GM19025 (cell line): ENCODE results near the gene PRR23E.

ENCODE experiments used
- ATAC-seq: cut with Tn5 transposase; IDR thresholded peaks from one replicate; pipeline ENCODE4 v1.9.1; 2021; ENCODE audit warnings: mild to moderate bottlenecking, low read depth, moderate library complexity; ENCODE audit not compliant: unreplicated experiment

PRR23E gene

GRCh38 chr3:127221037-127221436 lies 28.1 kb downstream of the PRR23E start:
- no peak for ATAC-seq

- no peak for ATAC-seq
Observed at GRCh38 chr3:127221446-127222035, 28.6 kb downstream of the PRR23E start.

- no peak for ATAC-seq
Observed at GRCh38 chr3:127222163-127222562, 29.2 kb downstream of the PRR23E start.

GRCh38 chr3:127222664-127223063 lies 29.7 kb downstream of the PRR23E start:
- no peak for ATAC-seq

DNA sequence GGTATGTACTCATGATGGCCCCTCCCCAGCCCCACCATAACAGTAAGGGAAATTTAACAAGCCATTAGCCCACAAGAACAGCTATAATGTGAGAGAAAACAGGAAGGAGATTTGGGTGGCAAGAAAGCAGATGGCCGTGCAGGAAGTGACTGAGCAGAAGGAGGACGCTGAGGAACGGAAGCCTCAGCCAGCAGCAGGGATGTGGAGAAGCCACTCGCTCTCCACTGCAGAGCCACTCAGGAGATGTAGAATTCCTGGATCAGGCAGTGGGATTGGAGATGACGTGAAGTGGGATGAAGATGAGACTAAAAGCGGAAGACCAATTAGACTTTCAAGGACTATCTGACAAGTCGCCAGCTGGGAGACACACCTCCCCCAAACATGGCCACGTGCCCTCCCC lies 31.2 kb downstream of the PRR23E start:
- no peak for ATAC-seq

GRCh38 chr3:127226457-127226856 lies 33.5 kb downstream of the PRR23E start:
- ATAC-seq = no peak

DNA sequence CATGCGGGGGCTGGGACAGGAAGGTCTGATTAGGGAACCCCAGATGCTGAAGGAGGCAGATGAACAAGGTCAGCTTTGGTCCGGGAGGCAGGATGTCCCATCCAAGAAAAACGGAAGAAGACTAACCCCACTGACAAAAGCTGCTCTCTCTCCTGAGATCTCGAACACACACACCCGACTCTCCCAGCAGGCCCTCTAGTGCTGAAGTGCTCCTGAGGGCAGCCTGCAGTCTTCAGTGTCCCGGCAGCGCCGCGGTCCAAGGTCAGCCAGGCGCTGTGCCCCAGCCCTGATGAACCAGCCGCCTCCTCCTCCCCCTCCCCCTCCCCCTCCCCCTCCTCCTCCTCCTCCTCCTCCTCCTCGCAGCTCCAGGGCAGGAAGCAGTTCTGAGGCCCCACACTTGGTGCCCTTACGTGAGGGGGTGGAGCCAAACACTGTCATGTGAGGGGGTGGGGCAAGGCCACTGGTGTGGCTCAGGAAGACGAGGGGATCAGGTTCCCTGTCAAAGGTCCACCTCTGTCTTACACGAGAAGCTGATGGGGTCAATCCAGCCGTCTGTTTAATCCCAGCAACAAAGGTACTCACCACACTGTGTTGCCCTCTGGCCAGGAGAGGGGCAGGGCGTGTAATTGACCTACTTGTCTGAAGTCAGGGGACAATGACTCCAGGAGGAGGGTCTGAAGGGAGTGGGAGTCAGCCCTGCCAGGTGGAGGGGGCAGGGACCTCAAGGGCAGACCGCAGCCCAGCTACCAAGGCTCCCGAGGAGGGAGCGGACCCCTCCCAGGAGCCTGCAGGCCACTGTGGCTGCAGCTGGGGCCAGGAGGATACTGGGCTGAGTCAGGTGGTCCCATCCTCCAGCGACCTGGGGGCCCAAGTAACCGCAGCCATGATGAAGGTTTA lies 34.3 kb downstream of the PRR23E start:
- ATAC-seq = no peak

- ATAC-seq = no peak
Observed at GRCh38 chr3:127228866-127229265, 35.9 kb downstream of the PRR23E start.

GRCh38 chr3:127233371-127233770 lies 40.4 kb downstream of the PRR23E start:
- no peak for ATAC-seq

DNA sequence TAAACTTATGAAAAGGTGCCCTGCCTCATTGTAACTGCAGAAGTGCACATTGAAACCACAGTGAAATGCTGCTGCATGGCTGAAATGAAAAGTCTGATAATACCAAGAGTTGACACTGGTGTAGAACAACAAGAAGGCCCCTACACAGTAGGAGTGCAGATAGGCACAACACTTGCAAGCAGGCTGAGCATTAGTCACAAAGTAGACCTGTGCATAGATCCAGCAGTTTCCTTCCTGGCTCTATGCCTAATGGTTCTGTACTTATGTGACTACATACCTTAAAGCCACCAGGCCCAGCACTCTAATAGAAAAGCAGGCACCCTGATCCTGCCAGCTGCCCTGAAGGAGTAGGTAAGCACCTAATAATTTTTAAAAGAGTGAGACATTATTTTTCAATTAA lies 41.8 kb downstream of the PRR23E start:
- no peak for ATAC-seq

- ATAC-seq = no peak
Observed at GRCh38 chr3:127235706-127236105, 42.8 kb downstream of the PRR23E start.

DNA sequence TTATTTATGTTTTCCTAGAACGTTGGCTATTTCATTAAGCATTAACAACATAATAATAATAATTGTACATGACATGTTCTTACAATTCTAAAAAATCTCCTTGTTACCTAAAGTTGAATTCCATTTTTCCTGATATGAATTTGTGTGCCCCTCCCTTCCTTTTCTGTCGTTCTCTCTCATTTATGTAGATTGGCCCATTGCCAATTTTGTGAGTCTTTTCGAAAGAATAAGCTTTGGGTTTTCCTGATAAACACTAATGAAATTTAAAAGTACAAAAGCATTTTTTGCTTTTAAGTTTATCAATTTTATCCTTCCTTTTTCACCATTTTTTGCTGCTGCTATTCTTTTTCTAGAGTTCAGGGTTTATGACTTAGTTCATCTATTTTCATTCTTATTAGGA lies 44.9 kb downstream of the PRR23E start:
- no peak for ATAC-seq

DNA sequence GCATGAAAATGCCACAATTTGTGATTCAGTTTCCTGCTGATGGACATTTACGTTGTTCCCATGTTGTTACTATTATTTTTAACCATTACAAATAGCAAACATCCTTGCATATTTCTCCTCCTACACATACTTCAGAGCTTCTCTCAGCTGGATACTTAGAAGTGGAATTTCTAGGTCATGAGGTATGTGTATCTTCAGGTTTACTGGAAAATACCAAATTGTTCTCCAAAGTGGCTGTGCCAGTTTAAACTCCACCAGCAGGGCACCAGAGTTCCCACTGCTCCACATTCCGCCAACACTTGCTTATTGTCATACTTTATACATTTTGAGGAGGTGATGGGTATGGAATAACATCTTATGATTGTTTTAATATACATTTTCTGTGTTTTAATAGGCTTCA lies 45.7 kb downstream of the PRR23E start:
- ATAC-seq = no peak

- no peak for ATAC-seq
Observed at GRCh38 chr3:127247292-127247691, 54.4 kb downstream of the PRR23E start.
